Fibroblast of peridontal ligament (primary cell): ENCODE results near the gene UROS.

Source experiments
- DNase-seq: peaks from one replicate; pipeline ENCODE4 v3.0.0-alpha.2; 2010; ENCODE audit errors: extremely low read depth

UROS gene

DNA sequence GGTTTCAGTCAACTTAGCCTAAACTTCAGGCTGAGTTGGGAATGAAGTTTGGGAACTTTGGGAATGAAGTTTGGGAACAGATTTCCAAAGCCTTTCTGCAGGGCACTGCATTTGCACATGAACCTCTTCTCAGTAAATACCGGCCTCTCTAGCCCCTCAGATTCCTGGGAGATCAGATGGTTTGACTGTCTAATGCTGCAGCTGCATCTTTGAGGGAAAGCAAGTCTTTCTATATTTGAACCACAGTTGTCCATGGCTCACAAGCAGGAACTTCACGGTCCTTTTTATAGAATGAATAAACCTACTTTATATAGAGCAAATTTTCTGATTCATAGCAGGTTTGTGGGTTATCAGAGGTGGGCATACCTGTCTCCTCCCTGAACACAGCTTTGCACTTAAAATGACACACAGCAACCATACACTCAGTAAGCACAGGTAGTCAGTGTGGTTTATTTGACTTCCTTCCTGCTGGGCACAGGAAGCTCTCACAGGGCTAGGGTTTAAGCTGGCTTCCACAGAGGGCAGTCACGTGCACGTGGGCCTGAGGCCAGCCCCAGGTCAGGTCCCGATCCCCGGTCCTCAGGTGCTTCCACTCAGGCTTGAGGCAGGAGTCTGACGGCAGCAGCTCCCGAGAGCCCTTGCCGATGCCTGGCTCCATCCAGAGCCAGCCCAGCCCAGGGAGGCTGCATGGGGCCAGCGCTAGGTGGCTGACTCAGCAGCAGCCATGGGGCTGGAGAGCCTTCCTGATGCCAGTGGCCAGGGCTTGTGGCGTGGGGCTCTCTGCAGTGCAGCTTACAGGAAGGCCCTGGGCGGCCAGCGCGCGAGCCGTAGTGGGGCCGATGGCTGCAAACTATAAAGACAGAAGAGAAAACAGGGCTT is 34.7 kb downstream of the UROS start:
- no peak for DNase-seq

DNA sequence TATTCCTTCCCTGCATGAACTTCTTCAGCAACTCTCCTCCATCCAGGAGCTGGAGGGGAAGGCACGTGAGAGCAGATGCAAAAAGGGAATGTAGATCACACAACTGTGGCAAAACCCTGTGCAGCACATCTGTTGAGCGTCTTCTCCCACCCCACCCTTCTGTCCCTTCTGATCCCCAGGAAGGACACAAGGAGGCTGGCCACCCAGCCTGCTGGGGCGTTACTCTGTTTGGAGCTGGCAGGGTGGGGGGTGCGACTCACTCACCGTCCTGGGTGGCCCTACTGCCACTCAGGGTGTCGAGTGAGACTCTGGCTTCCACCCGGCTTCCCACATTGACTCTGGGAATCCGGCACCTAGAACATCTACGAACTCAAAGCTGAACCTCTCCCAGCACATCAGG is 37.3 kb downstream of the UROS start:
- DNase-seq = no peak

DNA sequence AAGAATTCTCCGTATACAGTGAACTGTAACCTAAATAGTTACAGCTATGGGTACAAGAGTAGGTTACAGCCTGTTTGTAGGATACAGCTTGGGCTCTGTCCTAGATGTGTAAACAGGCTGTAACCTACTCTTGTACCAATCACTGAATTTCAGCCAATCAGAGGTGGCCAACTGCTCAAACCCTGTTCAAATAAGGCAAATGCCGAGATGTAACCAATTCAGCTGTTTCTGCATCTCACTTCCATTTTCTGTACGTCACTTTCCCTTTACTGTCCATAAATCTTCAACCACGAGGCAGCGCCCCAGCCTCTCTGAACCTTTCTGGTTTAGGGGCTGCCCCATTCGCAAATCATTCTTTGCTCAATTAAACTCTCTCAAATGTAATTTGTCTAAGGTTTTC is 39.1 kb downstream of the UROS start:
- no peak for DNase-seq

DNA sequence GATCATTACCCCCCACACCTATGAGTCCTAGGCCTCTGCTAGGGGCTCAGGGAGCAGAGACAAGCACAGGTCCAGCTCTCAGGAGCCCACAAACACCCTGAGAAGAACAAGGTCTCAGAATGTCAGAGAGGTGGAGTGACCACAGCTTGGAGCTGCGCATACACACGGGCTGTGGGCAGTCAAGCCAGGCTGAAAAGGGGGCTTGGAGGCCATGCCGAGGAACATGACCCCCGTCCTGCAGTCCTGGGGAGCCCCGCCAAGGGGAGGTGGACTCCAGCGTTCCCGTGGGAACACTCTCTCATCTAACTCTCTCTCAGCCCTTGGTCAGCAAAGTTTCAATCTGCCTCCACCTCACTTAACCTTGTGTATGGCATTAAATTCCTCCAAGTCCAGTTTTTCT is 39.6 kb downstream of the UROS start:
- no peak for DNase-seq

DNA sequence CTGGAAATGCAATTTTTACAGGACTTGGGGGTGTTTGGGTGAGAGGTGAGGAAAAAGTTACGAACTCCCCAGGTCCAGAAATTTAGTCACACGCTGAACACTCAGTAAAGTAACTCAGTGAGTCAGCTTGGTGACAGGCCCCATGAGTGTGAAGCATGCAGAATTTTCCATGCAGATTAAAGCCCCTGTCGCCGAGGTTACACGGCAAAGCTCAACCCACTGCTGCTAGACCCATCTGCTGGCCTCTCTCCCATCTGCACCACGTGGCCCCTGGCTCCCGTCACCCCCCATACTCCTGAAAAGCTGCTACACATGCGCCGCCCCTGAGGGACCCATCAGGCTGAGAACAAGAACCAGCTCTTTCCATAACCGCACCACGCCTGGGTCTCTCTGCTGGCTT is 40.4 kb downstream of the UROS start:
- DNase-seq = no peak

DNA sequence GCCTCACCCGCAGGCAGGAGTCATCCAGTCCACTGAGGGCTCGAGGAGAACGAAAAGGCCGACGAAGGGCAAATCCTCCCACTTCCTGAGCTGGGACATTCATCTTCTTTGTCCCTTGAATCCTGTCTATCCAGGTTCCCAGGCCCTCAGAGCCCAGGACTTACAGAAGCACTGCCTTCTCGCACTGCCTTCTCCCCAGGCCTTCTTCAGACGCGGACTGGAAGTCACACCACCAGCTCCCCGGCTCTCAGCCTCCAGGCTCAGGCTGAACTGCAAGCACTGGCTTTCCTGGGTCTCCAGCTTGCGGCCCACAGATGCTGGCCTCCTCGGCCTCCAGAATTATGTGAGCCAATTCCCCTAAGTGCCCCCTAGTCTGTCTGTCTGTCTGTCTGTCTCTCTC is 41.0 kb downstream of the UROS start:
- no peak for DNase-seq

DNA sequence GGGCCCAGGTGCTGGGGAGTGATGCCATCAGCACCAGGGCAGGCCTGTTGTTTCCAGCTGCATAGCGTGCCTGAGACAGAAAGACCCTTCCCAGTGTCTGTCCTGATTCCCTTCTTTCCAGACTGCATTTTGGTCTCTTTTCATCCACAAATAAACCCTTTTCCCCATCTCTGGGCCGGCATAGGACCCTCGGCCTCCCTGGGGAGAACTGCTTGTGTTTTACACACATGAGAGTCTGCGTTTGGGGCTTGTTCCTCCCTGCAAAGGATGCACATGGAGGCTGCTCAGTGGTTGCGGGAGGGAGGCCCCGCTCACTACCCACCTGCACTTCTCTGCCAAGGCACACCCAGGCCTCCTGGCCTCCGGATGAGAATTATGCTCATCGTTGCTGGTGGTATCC is 41.7 kb downstream of the UROS start:
- DNase-seq = no peak

DNA sequence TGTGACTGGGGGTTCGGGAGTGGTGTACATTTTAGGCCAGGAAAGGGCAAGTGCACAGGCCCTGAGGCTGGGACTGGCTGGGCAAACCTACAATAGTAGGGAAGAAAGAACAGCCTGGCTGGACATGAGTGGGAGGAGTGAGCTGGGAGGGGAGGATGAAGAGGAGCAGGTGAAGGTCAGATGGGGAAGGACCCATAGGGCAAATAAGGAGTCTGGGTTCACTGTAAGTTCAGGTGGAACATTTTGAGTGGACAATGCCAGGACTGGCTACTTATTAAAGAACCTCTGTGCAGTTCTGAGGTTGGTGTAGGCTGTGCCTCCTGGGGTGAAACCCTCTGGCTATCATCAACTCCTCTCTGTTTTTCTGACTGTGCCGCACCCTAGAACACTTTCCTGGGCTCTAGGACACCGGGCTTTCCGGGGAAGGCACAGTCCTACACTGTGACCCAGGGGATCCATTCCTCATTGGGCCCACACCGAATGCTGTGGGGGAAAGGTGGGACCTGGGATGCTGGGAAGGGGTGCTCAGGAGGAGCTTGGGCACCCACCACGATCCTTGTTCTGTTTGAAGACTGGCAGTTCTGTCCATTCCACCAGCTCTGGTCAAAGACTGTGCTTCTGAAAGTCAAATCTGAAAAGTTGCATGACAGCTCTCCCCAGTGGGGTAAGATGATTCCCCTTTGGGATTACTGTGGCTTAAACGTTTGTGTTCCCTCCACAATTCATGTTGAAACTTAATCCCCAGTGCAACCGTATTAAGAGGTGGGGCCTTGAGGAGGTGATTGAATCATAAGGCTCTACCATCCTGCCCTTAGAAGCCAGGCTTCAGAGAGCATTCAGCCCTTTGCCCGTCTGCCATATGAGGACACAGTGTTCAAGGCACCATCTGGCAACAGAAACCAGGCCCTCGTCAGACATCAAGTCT is 43.4 kb downstream of the UROS start:
- DNase-seq = no peak

DNA sequence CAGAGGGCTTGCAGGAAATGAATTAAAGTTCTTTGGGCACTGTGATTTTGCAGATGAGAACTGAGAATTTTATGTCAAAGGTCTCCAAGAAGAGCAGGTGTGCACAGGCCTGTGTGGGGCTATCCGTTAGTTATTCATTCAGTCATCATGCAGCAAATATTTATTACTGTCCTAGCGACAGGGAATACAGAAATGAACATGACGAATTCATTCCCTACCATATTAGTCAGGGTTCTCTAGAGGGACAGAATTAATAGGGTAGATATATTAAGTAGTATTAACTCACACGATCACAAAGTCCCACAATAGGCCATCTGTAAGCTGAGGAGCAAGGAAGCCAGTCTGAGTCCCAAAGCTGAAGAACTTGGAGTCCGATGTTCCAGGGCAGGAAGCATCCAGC is 44.5 kb downstream of the UROS start:
- no peak for DNase-seq

DNA sequence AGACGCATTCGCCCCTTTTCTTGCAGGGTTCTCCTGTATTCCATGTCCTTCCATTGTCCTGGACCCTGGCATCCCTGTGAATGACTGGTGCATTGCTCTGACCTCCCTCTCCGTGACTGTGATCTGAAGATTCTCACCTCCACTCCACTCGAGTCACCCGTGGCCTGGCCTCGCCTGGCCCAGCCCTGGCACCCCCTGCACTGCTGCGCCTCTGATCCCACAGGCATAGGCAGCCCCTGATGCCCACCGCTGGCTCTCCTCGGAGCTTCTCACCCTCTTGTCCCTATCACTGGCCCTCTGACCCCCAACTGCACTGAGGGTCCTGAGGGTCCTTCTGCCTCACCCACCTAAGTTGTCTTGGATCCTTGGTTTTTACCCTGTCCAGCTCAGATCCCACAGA is 45.3 kb downstream of the UROS start:
- DNase-seq = no peak

DNA sequence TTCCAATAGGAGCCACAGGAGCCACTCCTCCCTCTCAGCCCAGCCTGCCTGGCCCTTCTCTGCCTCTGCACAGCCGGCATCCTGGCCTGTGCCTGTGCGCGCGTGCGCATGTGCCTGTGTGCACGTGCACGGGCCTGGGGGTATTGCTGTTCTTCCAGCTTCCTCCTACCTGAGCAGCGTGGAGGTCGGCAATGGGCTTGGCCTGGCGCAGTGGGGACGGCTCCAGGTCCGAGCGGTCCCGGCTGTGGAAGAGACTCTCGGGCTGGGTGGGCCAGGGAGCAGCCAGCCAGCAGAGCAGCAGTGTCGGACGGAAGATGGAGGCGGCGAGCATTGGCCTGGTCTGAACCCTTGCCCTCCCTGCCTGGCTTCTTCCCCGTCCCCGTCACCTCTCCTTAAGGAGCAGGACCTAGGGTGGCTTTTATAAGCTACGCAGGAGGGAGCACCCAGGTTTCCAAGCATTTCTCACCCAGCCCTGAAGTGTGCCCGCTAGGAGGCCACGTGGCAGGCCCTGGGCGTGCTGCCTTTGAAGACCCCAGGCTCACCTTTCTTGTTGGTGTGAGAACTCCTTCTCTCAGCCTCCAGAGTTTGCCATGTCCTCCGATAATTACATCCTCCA is 47.5 kb downstream of the UROS start, which contains the start of gene MMP21:
TSS of gene MMP21 (minus strand) at position 331 of the 616 bp plus-strand sequence. CDS start at position 331, 0 bp downstream.
- DNase-seq = no peak

DNA sequence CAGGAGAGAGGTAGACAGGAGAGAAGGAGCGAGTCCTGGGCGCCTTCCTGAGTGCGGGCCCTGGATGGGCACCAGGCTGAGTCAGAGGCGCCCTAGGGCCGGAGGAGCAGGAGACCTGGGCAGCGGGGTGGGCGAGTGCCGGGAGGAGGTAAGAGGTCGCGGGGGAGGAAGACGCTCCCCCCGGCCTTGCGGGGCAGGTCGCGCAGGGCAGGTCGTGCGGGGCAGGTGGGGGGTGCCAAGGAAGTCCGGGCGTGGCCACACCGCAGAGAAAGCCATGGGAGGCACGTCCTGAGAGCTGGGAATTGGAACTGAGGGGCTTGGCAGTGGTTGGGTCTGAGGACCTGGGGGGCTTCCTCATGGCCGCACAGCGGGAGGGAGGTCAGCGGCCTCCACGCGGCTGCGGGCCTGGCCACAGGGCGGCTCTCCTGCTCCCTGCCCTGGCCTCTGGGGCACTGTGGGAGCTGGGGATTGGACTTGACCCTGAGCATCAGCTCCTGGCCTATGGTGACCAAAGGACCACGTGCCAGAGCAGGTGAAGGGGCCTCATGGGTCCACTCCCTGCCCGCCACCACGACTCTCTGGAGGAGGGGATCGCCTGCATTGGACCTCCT is 48.4 kb downstream of the UROS start:
- no peak for DNase-seq

DNA sequence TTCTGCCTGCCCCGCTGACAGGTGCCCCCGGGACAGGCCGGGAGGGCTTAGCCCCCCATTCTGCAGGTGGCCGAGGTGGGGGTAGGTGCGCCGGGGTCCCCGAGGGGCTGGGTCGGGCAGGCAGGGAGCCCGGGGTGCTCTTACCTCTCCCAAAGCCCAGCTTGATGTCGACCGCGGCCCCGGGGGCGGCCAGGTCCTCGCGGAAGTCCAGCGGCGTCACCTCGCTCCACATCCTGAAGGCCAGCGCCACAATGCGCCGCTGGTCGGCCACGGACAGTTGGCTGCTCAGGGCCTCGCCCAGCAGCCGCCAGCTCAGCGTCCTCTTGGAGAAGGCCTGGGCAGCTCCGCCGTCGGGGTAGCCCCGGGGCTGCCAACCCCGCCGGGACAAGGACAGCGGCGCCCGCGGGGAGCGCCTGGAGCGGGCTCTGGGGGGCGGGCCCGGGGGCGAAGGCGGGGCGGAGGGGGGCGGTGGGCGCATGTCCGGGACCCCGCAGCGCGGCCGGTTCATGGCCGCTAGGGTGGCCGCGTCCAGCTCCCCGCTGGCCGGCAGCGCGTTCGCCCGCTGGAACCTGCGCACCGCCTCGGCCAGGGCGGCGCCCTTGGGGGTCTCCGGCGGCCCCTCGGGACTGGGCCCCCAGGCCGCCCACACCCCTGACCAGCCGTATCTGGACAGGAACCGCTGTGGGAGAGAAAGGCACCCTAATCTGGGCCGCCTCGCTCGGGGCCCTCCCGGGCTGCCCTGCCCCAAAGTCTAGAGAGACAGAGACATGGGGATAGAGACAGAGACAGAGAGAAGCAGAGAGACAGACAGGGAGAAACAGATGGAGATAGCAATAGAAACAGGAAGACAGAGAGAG is 49.1 kb downstream of the UROS start:
- DNase-seq = no peak

DNA sequence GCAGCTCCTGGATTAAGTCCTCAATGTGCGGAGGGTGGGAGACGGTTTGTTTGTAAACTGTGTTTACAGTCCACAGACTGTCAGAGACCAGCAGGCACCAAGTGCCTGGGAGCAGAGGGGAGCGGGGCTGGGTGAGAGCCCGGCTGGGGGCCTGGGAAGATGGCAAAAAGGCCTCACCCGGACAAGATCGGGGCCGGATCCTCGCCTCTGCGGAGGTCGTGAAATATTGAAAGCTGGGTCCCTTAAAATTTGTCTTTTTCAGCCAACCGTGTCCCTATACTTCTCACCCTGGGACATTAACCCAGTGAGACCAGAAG is 50.2 kb downstream of the UROS start:
- no peak for DNase-seq

DNA sequence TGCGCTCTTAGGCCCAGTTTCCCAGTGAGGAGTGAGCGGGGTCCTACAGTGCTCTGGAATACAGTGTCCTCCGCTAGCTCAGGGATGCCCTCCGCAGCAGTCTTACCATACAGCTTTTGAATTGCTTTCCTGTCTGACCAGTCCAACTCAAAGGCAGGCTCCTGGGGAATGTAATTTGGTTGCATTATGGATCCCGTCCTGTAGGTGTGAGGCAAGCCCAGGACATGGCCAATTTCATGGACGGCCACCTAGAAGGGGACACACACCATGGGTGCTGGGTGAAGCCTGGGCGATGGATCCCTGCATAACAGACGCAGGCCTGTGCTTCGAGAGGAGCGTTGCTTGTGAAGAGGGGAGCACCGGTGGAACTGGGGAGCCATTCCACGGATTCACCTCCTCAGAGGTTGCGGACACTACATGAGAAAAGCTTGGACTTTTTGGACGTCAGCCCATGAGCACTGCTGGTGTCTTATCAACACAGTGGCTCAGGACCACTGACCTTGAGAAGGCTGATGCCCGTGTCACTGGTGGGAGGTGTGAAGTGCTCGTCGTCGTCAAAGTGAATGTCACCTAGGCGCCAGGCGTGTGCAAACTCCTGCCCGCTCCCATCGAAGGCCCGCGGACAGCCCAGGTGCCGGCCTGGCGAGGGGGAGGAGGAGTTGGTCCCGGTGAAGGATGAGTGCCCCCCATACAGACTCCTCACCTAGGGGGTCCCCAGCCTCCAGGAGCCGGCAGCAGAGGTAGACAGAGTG is 50.8 kb downstream of the UROS start:
- no peak for DNase-seq

DNA sequence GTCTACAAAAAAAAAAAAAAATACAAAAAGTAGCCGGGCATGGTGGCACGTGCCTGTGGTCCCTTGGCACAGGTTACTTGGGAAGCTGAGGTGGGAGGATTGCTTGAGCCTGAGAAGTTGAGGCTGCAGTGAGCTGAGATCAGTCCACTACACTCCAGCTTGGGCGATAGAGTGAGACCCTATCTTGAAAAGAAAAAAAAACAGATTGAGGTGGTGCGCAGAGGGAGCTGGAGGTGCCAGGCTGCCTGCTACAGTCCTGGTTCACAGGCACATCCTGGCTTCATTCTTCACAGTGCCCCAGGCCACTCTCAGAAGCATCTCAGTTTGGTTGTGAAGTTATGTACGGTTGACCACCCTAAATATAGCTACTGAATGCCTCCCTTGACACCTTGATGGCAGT is 52.2 kb downstream of the UROS start:
- DNase-seq = no peak

DNA sequence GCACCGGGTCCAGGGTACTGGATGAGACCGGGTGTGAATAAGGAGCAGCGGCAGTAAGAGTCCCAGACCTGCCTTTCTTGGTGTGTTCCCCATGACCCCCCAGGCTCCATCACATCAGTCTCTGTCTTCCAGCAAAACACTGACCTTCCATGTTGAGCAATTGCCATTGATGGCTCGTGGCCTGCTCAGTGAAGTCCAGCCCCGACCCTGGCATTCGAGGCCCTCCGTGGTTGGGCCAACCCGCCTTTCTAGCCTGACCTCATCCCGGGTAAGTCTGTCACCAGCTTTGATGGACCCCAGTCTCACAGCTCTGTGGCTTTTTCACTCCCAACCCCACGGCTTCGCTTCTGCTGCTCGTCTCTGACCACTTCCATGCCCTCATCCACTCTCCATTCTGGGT is 53.9 kb downstream of the UROS start:
- no peak for DNase-seq

DNA sequence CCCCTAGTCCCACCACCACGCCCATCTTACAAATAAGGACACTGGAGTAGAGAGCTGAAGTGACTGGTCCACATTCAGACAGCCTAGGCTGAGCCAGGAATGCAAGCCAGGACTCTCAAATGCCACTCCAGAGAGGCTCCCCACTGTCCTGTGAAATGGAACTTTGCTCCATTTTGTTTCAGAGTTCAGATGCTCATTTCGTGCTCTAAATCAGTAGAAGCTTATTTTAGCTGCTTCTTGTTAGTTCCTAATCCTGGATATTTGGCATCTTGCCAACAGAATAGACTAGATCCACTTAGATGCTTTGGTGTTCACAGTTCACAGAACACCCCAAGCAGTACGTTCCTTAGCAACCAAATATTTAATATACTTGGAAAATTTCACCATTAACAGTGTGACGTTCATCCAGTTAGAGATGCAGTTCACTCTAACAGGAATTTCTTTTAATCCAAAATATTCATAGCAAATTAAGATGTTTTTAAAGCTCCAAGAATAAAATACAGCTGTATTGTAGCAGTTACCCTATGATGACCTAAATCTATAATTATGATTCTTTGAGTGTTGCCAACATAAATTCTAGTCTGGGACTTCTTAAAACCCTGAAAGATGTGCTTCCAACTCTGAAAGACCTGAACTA is 54.7 kb downstream of the UROS start:
- DNase-seq = peak; percentile 64

DNA sequence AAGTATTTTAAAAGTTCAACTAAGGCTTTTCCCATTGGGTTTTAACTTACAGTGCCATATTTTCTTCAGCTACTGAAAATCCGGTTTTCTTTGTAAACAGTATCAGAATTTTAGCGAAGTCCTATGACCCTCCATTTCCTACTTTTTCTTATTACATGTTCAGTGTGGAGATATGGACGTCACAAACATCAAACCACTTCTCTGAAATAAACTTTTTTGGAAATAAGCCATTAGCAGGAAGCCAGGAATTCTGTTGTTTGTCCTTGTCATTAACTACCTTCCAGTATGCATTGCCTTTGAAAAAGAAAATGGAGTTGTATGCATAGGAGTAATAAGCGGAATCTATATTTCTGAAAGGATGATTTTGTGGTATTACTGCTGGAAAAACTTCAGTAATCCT is 56.5 kb downstream of the UROS start:
- no peak for DNase-seq

DNA sequence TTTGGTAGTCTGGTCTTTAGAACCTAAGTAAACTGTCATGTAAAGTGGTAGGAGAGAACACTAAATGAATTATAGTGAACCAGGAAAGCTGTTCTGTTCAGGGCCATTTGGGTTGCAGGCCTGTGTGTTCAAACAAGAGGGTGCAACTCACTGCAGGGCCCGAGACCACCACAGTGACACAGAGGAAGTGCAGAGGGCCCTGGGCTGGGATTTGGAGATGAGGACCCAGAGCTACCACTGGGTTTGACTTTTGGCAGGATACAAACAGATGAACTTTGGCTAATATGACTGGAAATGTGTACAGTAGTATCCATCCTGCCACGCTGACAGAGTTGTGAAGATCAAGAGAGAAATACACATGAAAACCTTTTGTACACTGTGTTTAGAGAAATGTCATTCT is 57.2 kb downstream of the UROS start:
- no peak for DNase-seq
